OCI-LY3 (cell line): ENCODE data around the gene CFP.

Source experiments
- CTCF ChIP-seq: fragments of 200-600, 300-600 bp; sonication (generic); IDR thresholded peaks from 2 replicates; pipeline ENCODE4 v1.5.1; 2014; ENCODE audit warnings: antibody characterized with exemption, low read length, low read depth
- EZH2phosphoT487 ChIP-seq: fragments of 200-600 bp; shearing (Covaris generic); IDR thresholded peaks from 2 replicates; pipeline ENCODE4 v1.6.1; 2018; ENCODE audit warnings: antibody characterized with exemption, mixed run types, low read depth

DNA sequence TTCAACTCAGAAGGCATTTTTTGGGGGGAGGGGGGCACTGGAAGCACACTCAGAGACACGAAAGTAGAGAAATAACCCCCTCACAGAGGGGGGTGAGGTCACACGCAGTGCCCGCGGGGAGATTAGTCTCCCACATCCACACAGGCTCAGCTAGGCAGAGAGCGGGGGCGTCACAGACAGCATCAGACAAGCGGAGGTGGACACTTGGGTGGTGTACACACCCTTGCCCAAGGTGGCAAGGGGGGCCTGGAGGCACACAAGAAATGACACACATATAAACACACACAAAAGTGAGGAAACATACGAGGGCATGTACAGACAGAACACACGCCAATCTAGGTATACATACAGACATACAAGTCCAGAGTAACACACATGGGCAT, 9.4 kb downstream of the CFP start:
- no peak for TF ChIP-seq CTCF
- no peak for TF ChIP-seq EZH2phosphoT487
